KMS-11 (cell line): ENCODE measurements around the gene PIR.

Experiments
- H2AFZ ChIP-seq: fragments of 200-600 bp; sonication (generic); 2 replicates; pipeline ENCODE4 v1.6.1; 2016; ENCODE audit warnings: antibody characterized with exemption, mixed run types, low read depth
- H3K27ac ChIP-seq: fragments of 200-600 bp; sonication (generic); 2 replicates; pipeline ENCODE4 v1.6.1; 2016; ENCODE audit warnings: mild to moderate bottlenecking, mixed run types
- H3K27me3 ChIP-seq: fragments of 200-600 bp; sonication (generic); 2 replicates; pipeline ENCODE4 v1.6.1; 2017; ENCODE audit warnings: mild to moderate bottlenecking, low read depth, mixed run types, moderate library complexity; ENCODE audit not compliant: insufficient read depth
- H3K36me3 ChIP-seq: fragments of 200-600 bp; sonication (generic); 2 replicates; pipeline ENCODE4 v1.6.1; 2017; ENCODE audit warnings: mild to moderate bottlenecking, mixed run types; ENCODE audit not compliant: insufficient read depth
- H3K4me1 ChIP-seq: fragments of 200-600 bp; sonication (generic); 2 replicates; pipeline ENCODE4 v1.6.1; 2016; ENCODE audit warnings: mild to moderate bottlenecking, low read depth, mixed run types; ENCODE audit not compliant: poor library complexity, severe bottlenecking
- H3K4me2 ChIP-seq: fragments of 200-600 bp; sonication (generic); 2 replicates; pipeline ENCODE4 v1.7.0; 2016; ENCODE audit warnings: mild to moderate bottlenecking, mixed run types
- H3K4me3 ChIP-seq: fragments of 200-600 bp; sonication (generic); IDR thresholded peaks from 2 replicates; pipeline ENCODE4 v1.6.1; 2017; ENCODE audit warnings: low read depth, low read length, mixed read lengths; ENCODE audit not compliant: insufficient read depth
- H3K79me2 ChIP-seq: fragments of 200-600 bp; sonication (generic); 2 replicates; pipeline ENCODE4 v1.6.1; 2016; ENCODE audit warnings: low read depth, mixed run types; ENCODE audit not compliant: insufficient read depth
- H3K9ac ChIP-seq: fragments of 200-600 bp; sonication (generic); 2 replicates; pipeline ENCODE4 v1.6.1; 2016; ENCODE audit warnings: mild to moderate bottlenecking, mixed run types
- H4K20me1 ChIP-seq: fragments of 200-600 bp; sonication (generic); 2 replicates; pipeline ENCODE4 v1.6.1; 2016; ENCODE audit warnings: mild to moderate bottlenecking, mixed run types; ENCODE audit not compliant: insufficient read depth
- TF ChIP-seq, protein P1 (sequence below): fragments of 200-600 bp; sonication (generic); conservative IDR thresholded peaks from 2 replicates; pipeline ENCODE4 v1.6.1; 2017; ENCODE audit warnings: low read depth, mild to moderate bottlenecking, antibody characterized with exemption, low read length, moderate library complexity, mixed read lengths

The PIR gene

DNA sequence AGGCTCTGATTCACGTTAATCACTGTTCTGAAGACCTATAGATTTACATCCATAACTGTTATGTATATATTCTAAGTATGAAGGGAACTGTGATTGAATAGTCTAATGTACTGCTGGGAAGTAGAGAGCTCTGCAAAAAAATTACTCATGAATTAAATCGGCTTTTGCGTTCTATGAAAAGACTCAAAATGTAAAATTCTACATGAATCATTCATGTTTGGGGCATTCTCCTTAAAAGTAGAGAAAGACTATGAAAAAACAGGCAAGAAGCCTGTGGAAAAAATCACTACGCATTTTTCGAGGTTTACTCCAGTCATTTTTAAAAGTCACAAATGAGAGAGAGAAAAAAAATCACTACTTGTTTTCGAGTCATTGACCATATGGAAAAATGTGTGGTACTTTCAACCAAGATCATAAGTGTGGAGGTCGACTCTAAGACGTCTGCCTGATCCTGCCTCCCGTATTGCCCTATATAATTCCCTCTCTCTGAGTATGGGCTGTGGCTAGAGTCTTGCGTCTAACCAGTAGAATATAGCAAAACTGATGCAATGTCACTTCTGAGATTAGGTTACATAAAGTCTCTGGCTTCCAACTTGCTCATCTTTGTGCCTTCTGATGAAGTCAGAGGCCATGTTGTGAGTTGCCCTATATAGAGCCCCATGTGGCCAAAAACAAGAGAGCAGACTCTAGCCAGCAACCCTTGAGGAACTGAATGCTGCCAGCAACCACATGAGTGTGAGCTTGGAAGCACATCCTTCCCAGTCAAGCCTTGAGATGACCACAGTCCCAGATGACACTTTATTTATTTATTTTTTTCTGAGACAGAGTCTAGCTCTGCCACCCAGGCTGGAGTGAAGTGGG lies 76.8 kb downstream of the PIR start:
- H3K27ac ChIP-seq, result no peak overlapping the region
- no peak overlapping the region for H3K9ac ChIP-seq
- no peak overlapping the region for H3K4me2 ChIP-seq
- H3K4me1 ChIP-seq, result peaks cover 3% of the 10 kb centered on the region
- TF ChIP-seq, protein P1, sequence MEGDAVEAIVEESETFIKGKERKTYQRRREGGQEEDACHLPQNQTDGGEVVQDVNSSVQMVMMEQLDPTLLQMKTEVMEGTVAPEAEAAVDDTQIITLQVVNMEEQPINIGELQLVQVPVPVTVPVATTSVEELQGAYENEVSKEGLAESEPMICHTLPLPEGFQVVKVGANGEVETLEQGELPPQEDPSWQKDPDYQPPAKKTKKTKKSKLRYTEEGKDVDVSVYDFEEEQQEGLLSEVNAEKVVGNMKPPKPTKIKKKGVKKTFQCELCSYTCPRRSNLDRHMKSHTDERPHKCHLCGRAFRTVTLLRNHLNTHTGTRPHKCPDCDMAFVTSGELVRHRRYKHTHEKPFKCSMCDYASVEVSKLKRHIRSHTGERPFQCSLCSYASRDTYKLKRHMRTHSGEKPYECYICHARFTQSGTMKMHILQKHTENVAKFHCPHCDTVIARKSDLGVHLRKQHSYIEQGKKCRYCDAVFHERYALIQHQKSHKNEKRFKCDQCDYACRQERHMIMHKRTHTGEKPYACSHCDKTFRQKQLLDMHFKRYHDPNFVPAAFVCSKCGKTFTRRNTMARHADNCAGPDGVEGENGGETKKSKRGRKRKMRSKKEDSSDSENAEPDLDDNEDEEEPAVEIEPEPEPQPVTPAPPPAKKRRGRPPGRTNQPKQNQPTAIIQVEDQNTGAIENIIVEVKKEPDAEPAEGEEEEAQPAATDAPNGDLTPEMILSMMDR, result no peak
- H3K27me3 ChIP-seq, result no peaks in the 10 kb centered on the region
- no peak overlapping the region for H3K4me3 ChIP-seq
- H4K20me1 ChIP-seq, result no peaks in the 10 kb centered on the region
- H3K36me3 ChIP-seq, result no peaks in the 10 kb centered on the region
- H2AFZ ChIP-seq, result no peak overlapping the region
- no peaks in the 10 kb centered on the region for H3K79me2 ChIP-seq

DNA sequence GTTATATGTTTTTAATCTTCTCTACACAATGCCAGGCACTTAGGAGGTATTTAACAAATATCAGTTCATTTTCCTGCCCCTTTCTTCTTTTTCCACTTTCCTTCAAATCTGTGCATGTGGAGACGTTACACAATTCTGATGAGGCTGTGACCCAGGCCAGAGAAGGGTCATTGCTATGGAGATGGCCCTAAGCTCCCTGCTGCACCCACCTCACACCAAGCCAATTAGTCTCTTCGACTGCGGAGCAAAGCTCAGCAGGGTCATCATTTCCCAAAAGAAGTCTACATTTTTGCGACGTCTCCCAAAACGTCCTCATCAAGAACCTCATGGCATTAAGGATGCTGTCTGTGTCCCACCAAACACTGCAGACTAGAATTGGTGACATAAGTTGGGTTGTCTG lies 80.0 kb downstream of the PIR start:
- H3K79me2 ChIP-seq, result no peaks in the 10 kb centered on the region
- H4K20me1 ChIP-seq, result no peaks in the 10 kb centered on the region
- H3K27ac ChIP-seq, result no peak overlapping the region
- no peaks in the 10 kb centered on the region for H3K27me3 ChIP-seq
- no peak overlapping the region for H2AFZ ChIP-seq
- no peak overlapping the region for H3K4me3 ChIP-seq
- TF ChIP-seq, protein P1, result no peak
- H3K4me2 ChIP-seq, result no peak overlapping the region
- H3K36me3 ChIP-seq, result no peaks in the 10 kb centered on the region
- no peak overlapping the region for H3K9ac ChIP-seq
- no peaks in the 10 kb centered on the region for H3K4me1 ChIP-seq

DNA sequence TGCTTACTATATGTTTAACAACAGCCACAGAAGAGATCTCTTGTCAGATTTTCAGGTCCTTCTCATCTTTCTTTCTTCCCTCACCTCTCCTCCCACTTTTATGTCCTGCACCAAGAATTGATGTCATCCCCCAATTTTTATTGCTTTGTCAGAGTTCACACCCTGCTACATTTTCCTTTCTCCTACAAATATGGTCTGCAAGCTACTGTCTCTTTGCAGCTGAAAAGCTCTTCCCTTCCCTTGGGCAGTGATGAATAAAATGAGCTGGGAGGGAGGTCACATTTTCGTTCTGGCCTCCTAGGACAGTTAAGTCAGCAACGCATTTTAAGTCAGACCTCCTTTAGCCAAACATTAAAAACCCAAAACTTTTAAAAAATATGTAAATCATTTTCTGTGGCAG lies 82.2 kb downstream of the PIR start:
- H2AFZ ChIP-seq, result no peak overlapping the region
- no peaks in the 10 kb centered on the region for H3K27me3 ChIP-seq
- H3K27ac ChIP-seq, result no peak overlapping the region
- H4K20me1 ChIP-seq, result no peaks in the 10 kb centered on the region
- H3K4me2 ChIP-seq, result no peak overlapping the region
- no peaks in the 10 kb centered on the region for H3K36me3 ChIP-seq
- no peaks in the 10 kb centered on the region for H3K4me1 ChIP-seq
- H3K4me3 ChIP-seq, result no peak overlapping the region
- H3K79me2 ChIP-seq, result no peaks in the 10 kb centered on the region
- TF ChIP-seq, protein P1, result no peak
- H3K9ac ChIP-seq, result no peak overlapping the region

DNA sequence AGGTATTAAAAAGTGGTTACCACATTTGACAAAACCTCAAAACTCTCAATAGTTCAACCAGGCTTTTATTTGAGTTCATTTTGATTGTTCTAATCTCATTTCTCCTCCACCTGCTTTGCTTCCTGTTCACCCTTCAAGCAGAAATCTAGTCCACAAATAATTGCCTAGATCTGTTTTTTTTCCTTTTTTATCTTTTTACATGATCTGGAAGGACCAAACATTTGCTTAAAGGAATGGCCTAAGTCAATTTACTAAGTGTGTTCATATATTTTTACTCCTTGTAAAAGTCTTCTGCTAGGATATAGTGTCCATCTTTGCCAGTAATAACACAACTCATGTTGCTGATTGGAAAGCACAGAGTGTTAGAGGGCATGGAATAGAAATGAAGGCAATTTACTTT lies 82.7 kb downstream of the PIR start:
- Histone ChIP-seq H3K79me2 (no peaks in the 10 kb centered on the region), H3K9ac (no peak overlapping the region), H3K4me1 (no peaks in the 10 kb centered on the region), H4K20me1 (no peaks in the 10 kb centered on the region), H3K27me3 (no peaks in the 10 kb centered on the region), H2AFZ (no peak overlapping the region), H3K4me3 (no peak overlapping the region), H3K27ac (no peak overlapping the region), H3K36me3 (no peaks in the 10 kb centered on the region), H3K4me2 (no peak overlapping the region)
- TF ChIP-seq, protein P1, result no peak
